Measurements from ENCODE around the gene CHORDC1.

- TF ChIP-seq CTCF (conservative IDR thresholded peaks at IDR 0.05; ENCODE audit: low read depth, low read length) (no peak), EZH2 (IDR thresholded peaks at IDR 0.05; ENCODE audit: low read length, unreplicated experiment) (no peak), EZH2phosphoT487 (IDR thresholded peaks at IDR 0.05; ENCODE audit: borderline replicate concordance, low read length) (no peak)
Observed at GRCh38 chr11:90221803-90222458, 918 bp downstream of the CHORDC1 start.

Data from PC-3 (cell line).